Measurements from ENCODE around the gene TBC1D2.
A peak's percentile ranks its signal among the peaks of the same experiment; 100 is the strongest.

Gene TBC1D2

GRCh38 chr9:98164912-98165311 is 90.5 kb downstream of the TBC1D2 start:
- DNase-seq (ENCODE audit: low read depth), result peak; percentile 13
- H3K4me3 ChIP-seq (ENCODE audit: low read length), result no peak overlapping the region
- TF ChIP-seq CTCF (IDR thresholded peaks at IDR 0.05; ENCODE audit: insufficient read depth, low read depth, low read length, missing control alignments), result no peak

GRCh38 chr9:98162613-98163012 is 92.8 kb downstream of the TBC1D2 start:
- DNase-seq (ENCODE audit: low read depth), result peak; percentile 96
- H3K4me3 ChIP-seq (ENCODE audit: low read length), result no peak overlapping the region
- no peak for TF ChIP-seq CTCF (IDR thresholded peaks at IDR 0.05; ENCODE audit: insufficient read depth, low read depth, low read length, missing control alignments)

- TF ChIP-seq CTCF (IDR thresholded peaks at IDR 0.05; ENCODE audit: insufficient read depth, low read depth, low read length, missing control alignments), result no peak
- no peak for DNase-seq (ENCODE audit: low read depth)
- no peak overlapping the region for H3K4me3 ChIP-seq (ENCODE audit: low read length)
These were observed 93.6 kb downstream of the TBC1D2 start for GRCh38 chr9:98161851-98162250.

GRCh38 chr9:98159790-98160189 is 95.7 kb downstream of the TBC1D2 start:
- TF ChIP-seq CTCF (IDR thresholded peaks at IDR 0.05; ENCODE audit: insufficient read depth, low read depth, low read length, missing control alignments), result no peak
- no peak for DNase-seq (ENCODE audit: low read depth)
- H3K4me3 ChIP-seq (ENCODE audit: low read length), result no peak overlapping the region

DNA sequence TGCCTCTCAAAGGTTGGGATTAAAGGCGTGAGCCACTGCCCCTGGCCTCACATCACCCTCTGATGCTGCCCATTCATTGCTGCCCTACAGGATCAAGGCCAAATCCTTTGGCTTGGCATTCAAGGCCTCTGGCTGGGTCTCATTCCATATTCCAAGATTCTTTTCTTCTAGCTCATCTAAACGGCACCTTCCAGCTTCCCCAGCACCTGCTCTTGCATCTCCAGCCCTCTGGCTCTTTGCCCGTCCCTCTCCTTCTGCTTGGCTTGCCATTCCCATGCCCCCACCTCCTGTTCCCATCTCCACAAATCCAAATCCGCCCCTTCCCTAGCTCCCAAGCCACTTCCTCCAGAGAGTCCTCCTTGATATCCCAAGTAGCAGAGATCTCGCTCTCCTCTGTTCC is 96.1 kb downstream of the TBC1D2 start:
- TF ChIP-seq CTCF (IDR thresholded peaks at IDR 0.05; ENCODE audit: insufficient read depth, low read depth, low read length, missing control alignments), result no peak
- no peak for DNase-seq (ENCODE audit: low read depth)
- H3K4me3 ChIP-seq (ENCODE audit: low read length), result no peak overlapping the region

GRCh38 chr9:98158071-98158831 is 97.2 kb downstream of the TBC1D2 start:
- TF ChIP-seq CTCF (IDR thresholded peaks at IDR 0.05; ENCODE audit: insufficient read depth, low read depth, low read length, missing control alignments), result no peak
- H3K4me3 ChIP-seq (ENCODE audit: low read length), result no peak overlapping the region
- DNase-seq (ENCODE audit: low read depth), result no peak

GRCh38 chr9:98157372-98157771 is 98.1 kb downstream of the TBC1D2 start:
- TF ChIP-seq CTCF (IDR thresholded peaks at IDR 0.05; ENCODE audit: insufficient read depth, low read depth, low read length, missing control alignments), result no peak
- H3K4me3 ChIP-seq (ENCODE audit: low read length), result no peak overlapping the region
- no peak for DNase-seq (ENCODE audit: low read depth)

Measured in epithelial cell of esophagus (primary cell).